Measurements from ENCODE around the gene SPATA22. TPM values are rescaled to one million over a fixed set of nuclear protein-coding genes. Genes with fewer than 3 reads are reported as not detected.
"Not testable (repeated sequence)": the region's sequence is repeated elsewhere in the genome, so short reads cannot be mapped to it uniquely, and the experiment has no call there.

Gene SPATA22
- total RNA-seq, 1 experiment from 2014 or later: not detected

- POLR2A ChIA-PET (ENCODE audit: low non-redundant PET): interaction anchor here (0.5 kb wide), 1 partner anchor 84 kb away, joined by 3 read pairs; no protein-coding TSS in a partner anchor
- no peak for DNase-seq (ENCODE audit: low spot score)
Measured at GRCh38 chr17:3472137-3472536, 518 bp upstream of the SPATA22 start.

DNA sequence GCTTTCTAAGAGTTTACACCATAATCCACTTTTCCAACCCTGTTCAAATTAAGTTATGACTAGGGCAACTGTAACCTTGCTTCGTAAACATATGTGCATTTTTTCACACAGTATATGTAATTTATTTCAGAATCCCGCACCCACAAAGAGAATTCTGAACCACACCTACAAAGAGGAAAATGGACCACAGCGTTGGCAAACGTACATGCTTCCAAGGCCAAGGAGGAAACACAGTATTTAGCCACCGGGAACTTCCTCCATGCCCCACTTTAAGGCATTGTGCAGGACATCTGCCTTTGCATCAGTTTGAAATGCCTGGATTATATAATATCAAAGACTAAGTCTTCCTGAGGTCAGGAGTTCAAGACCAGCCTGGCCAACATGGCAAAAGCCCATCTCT lies 2.1 kb downstream of the SPATA22 start:
- no TSS peak for BruUV-seq (replicated peaks)
- Histone ChIP-seq H3K27me3 (replicated peaks; ENCODE audit: insufficient read depth, low read depth, low read length, poor library complexity) (peaks cover 13% of the 10 kb centered on the region), H3K4me3 (ENCODE audit: low read depth, low read length, poor library complexity, severe bottlenecking) (no peak overlapping the region), H3K9me3 (ENCODE audit: low read depth, low read length, poor library complexity, severe bottlenecking) (no peaks in the 10 kb centered on the region), H3K36me3 (ENCODE audit: insufficient read depth, low read length, poor library complexity, severe bottlenecking) (no peaks in the 10 kb centered on the region), H3K27ac (ENCODE audit: low read depth, low read length, poor library complexity, severe bottlenecking) (no peak overlapping the region), H3K4me1 (ENCODE audit: insufficient read depth, low read length, poor library complexity, severe bottlenecking) (no peaks in the 10 kb centered on the region)
- ChIA-PET CTCF (no interaction called here), POLR2A (ENCODE audit: low non-redundant PET) (no interaction called here)
- DNase-seq (ENCODE audit: low spot score): no peak
- no peak for TF ChIP-seq CTCF (conservative IDR thresholded peaks at IDR 0.05; ENCODE audit: low read depth, low read length)
- TF ChIP-seq EZH2 (IDR thresholded peaks at IDR 0.05; ENCODE audit: borderline replicate concordance, low read depth, low read length, poor library complexity, severe bottlenecking): no peak
- intact Hi-C loops (cut with micrococcal nuclease; ENCODE audit: unreplicated experiment): no loop called here

More at GRCh38 chr17:3472137-3472536, 518 bp upstream of the SPATA22 start:
- H3K4me1 ChIP-seq (ENCODE audit: insufficient read depth, low read length, poor library complexity, severe bottlenecking): no peaks in the 10 kb centered on the region
- no peak for TF ChIP-seq CTCF (conservative IDR thresholded peaks at IDR 0.05; ENCODE audit: low read depth, low read length)
- no peak for TF ChIP-seq EZH2 (IDR thresholded peaks at IDR 0.05; ENCODE audit: borderline replicate concordance, low read depth, low read length, poor library complexity, severe bottlenecking)
- H3K27ac ChIP-seq (ENCODE audit: low read depth, low read length, poor library complexity, severe bottlenecking): no peak overlapping the region
- no peaks in the 10 kb centered on the region for H3K9me3 ChIP-seq (ENCODE audit: low read depth, low read length, poor library complexity, severe bottlenecking)
- H3K4me3 ChIP-seq (ENCODE audit: low read depth, low read length, poor library complexity, severe bottlenecking): no peak overlapping the region
- H3K27me3 ChIP-seq (replicated peaks; ENCODE audit: insufficient read depth, low read depth, low read length, poor library complexity): peaks cover 13% of the 10 kb centered on the region
- intact Hi-C loops (cut with micrococcal nuclease; ENCODE audit: unreplicated experiment): no loop called here
- BruUV-seq (replicated peaks): no TSS peak
- CTCF ChIA-PET: no interaction called here
- H3K36me3 ChIP-seq (ENCODE audit: insufficient read depth, low read length, poor library complexity, severe bottlenecking): no peaks in the 10 kb centered on the region

GRCh38 chr17:3466355-3466754 lies 5.3 kb downstream of the SPATA22 start:
- H3K4me1 ChIP-seq (ENCODE audit: insufficient read depth, low read length, poor library complexity, severe bottlenecking); H3K36me3 ChIP-seq (ENCODE audit: insufficient read depth, low read length, poor library complexity, severe bottlenecking); H3K9me3 ChIP-seq (ENCODE audit: low read depth, low read length, poor library complexity, severe bottlenecking); CTCF ChIA-PET; POLR2A ChIA-PET (ENCODE audit: low non-redundant PET); DNase-seq (ENCODE audit: low spot score); H3K27ac ChIP-seq (ENCODE audit: low read depth, low read length, poor library complexity, severe bottlenecking); BruUV-seq (replicated peaks); H3K4me3 ChIP-seq (ENCODE audit: low read depth, low read length, poor library complexity, severe bottlenecking); intact Hi-C loops (cut with micrococcal nuclease; ENCODE audit: unreplicated experiment): not testable (repeated sequence)
- H3K27me3 ChIP-seq (replicated peaks; ENCODE audit: insufficient read depth, low read depth, low read length, poor library complexity): peaks cover 13% of the 10 kb centered on the region

GRCh38 chr17:3448059-3448665 lies 23.5 kb downstream of the SPATA22 start:
- H3K4me1 ChIP-seq (ENCODE audit: insufficient read depth, low read length, poor library complexity, severe bottlenecking): no peaks in the 10 kb centered on the region
- TF ChIP-seq EZH2 (IDR thresholded peaks at IDR 0.05; ENCODE audit: borderline replicate concordance, low read depth, low read length, poor library complexity, severe bottlenecking) (no peak), CTCF (conservative IDR thresholded peaks at IDR 0.05; ENCODE audit: low read depth, low read length) (no peak)
- intact Hi-C loops (cut with micrococcal nuclease; ENCODE audit: unreplicated experiment): no loop called here
- POLR2A ChIA-PET (ENCODE audit: low non-redundant PET): no interaction called here
- no peak overlapping the region for H3K27ac ChIP-seq (ENCODE audit: low read depth, low read length, poor library complexity, severe bottlenecking)
- CTCF ChIA-PET: no interaction called here
- DNase-seq (ENCODE audit: low spot score): no peak
- no TSS peak for BruUV-seq (replicated peaks)
- peaks cover under 1% of the 10 kb centered on the region for H3K27me3 ChIP-seq (replicated peaks; ENCODE audit: insufficient read depth, low read depth, low read length, poor library complexity)
- H3K9me3 ChIP-seq (ENCODE audit: low read depth, low read length, poor library complexity, severe bottlenecking): no peaks in the 10 kb centered on the region
- no peaks in the 10 kb centered on the region for H3K36me3 ChIP-seq (ENCODE audit: insufficient read depth, low read length, poor library complexity, severe bottlenecking)
- no peak overlapping the region for H3K4me3 ChIP-seq (ENCODE audit: low read depth, low read length, poor library complexity, severe bottlenecking)
